ENCODE results near the gene MAST4.

Gene MAST4

DNA sequence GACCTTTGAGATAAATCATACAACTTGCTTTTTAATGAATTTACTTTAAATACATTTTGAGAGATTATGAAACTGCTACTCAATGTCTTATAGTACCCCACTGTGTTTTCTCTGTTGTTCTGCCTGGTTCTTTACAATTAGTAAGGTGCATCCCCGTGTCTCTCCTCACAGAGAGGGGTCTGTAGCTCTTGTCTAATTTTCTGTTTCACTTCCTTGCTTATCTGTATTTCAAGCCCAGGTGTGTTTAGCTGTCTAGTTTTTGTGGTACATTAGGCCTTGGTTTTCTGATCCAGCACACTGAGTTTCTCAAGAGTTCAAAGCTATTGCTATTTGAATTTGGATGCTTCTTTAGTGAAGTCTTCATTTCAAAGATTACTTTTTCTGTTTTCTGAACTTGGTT is 105.1 kb downstream of the MAST4 start:
- DNase-seq (ENCODE audit: low read depth), result no peak

DNA sequence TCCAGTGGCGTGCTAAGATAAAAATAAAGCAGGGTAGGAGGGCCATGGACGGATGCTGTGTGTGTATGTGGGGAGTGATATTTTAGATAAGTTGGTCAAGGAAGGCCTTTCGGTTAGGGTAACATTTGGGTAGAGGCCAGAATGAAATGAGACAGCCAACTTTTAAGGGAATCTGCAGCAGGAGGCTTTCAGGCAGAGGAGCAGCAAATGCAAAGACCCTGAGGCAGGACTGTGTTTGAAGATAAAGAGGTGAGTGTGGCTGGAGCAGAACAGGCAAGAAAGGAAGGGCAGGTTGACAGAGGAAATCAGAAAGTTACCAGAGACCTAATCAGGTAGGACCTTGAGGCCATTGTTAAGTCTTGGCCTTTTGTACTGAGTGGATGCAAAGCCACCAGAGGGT is 106.2 kb downstream of the MAST4 start:
- no peak for DNase-seq (ENCODE audit: low read depth)

DNA sequence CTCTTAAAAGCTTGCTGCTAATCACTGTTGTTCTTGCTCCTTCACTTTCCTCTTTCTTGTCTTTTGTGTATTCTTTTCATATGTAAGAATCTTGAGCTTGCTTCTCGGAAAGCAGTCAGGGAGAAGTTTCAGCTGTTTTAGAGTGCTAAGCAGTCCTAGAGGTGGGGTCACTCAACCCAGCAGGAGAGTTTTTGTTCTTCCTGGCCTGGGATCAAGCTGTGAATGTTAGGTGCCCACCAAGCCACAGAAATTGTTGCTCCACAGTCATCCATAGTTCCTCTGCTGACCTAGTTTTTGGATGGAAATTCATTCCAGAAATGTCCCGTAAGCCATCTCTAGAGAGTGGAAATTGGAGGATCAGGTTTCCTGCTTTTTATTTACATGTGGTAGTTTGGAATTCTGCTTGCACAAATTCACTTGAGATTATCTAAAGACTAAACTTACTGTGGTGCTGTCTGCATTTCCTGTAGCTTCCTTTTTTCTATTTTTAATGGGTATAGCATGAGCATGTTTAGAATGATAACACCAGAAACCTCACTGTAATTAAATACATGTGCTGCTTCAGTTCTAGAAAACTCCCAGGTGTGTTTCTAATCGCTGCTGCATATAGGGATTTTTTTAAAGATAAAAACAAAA is 108.7 kb downstream of the MAST4 start:
- DNase-seq (ENCODE audit: low read depth), result no peak

DNA sequence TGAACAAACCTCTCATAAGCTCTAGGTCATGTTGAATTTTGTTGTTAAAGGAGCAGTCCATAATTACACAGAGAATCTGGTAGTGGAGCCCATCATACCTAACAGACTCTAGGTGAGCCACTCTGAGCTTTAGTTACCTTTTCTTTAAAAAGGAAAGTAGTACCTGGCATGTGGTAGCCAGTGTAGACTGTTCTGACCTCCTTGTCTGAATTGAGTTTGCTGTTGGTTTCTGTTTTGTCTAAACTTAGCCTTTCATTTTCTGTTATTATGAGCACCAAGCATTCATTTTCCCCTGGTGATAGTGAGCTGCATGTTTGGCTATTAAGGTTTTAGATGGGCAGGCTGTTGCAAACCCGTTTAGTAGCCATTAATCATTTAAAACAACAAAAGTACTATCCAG is 112.2 kb downstream of the MAST4 start:
- no peak for DNase-seq (ENCODE audit: low read depth)

DNA sequence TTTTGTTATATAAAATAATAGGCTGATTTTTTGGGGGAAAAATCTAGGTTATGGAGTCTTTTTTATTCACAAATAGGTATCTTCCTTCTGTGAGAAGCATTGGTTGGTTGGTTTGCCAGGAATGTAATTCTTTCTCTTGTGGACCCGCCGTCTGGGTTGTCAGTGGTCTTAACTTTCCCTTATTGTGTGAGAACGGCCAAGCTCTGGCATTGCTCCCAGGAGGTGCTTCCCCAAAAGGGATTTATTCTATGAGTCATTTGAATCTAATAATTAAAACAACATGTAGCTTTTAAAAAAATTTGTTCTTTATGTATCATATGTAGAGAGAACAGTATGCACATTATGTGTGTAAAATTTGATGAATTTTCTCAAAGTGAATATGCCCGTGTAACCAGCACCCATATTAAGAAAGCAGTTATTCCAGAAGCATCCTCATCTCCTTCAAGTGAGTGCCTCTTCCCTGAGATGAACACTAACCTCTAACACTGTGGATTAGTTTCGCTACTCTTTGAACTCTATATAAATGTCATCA is 114.4 kb downstream of the MAST4 start:
- DNase-seq (ENCODE audit: low read depth), result peak; percentile 75

DNA sequence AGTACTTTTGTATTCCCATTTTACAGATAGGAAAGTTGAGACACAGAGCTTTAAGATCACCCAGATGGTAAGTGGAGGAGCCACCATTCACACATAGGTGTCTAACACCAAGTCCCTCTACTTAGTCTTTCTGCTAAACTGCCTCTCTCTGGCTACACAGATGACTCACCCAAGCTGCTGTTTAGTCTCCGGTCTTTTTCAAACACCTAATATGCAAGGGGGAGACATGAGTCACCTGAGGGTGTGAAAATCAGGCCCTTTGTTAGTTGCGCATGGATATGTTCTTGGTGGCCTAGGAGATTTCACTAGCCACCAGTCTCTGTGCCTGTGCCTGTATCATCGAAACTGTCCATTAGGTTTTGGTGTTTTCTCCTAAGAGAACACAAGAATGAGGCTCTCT is 117.8 kb downstream of the MAST4 start:
- DNase-seq (ENCODE audit: low read depth), result no peak

DNA sequence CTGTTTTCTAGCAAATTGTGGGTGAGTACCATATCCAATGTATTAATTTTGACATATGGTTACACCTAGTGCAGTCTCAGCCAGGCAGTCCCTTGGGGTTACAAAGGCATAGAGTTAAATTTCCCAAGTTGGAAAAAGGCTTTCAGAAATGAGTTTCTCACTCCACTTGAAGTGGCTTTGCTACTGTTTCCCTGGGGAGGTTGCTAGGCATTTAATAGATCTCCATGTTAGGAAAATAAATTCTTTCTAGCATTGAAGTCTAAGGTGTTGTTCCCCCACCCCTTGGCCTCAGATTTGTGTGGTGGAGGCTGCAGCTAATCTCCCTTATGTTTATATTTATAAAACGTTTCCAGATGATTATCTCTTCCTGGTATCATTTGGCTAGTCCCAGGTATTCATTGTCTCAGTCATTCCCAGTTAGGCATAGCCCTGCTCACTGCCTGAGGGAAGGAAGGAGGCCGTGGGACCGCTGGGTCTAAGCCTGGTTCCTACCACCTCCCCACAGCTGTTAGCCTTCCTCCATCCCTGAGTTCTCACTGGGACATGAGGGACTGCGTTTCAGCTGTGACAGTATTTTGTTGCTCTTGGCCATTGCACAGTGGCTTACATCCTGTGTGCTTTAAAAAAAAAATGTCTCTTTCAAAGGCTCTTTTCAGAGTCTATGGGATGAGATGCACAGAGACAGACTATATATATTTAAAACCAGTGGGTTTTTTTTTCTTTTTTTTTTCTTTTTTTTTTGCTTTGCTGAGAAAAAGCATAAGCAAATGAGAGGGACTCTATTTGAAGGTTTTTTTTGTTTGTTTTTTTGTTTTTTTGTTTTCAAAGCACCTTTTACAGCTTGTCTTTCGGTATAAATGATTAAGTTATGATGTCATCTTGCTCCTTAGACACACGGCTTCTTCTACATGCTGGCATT is 121.5 kb downstream of the MAST4 start:
- DNase-seq (ENCODE audit: low read depth), result no peak

DNA sequence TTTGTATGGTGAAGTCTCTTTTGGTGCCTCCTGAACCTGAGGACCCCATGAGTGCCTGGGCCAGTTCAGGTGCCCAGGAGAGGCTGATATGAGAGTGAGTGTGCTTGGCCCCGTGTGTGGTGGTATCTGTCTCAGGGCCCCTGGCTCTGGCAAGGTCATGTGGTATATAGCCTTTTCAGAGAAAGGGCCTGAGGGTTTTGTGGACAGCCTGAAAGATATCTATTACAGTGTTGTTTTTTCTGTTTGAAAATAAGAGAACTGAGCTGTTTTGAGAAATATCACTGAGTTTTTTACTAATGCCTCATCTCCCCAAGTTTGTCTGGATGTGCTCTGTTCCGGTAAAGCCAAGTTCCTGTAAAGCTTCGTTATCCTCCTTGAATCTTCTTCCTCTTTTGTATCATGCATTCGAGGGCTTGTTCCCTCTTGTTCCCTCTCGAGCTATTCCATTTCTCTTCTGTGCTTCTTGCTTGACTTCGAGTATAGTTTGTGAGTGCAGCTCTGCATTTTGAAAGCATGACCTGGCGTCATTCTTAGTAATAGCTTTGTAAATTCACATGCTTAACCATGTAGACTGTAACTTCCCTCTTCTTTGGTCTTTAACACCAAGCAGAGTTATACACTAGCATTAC is 122.3 kb downstream of the MAST4 start:
- DNase-seq (ENCODE audit: low read depth), result no peak

DNA sequence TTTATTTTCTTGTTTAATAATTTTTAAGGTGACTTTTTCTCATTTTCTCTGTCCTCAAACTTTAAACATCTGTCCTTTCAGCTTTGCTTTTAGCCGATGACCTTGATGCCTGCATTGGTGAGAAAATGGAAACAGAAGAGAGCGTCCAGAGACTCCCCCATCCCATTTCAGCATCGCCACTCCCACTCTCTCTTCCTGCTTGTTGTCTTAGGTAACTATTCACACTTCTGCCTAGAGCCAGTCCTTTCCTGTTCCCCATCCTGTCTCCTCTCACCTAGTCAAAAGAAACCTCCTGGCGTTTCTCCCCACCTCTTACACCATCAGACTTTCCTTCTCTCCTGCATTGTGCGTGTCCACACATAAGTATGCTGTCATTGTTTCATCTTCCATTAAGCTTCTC is 124.6 kb downstream of the MAST4 start:
- DNase-seq (ENCODE audit: low read depth), result no peak

DNA sequence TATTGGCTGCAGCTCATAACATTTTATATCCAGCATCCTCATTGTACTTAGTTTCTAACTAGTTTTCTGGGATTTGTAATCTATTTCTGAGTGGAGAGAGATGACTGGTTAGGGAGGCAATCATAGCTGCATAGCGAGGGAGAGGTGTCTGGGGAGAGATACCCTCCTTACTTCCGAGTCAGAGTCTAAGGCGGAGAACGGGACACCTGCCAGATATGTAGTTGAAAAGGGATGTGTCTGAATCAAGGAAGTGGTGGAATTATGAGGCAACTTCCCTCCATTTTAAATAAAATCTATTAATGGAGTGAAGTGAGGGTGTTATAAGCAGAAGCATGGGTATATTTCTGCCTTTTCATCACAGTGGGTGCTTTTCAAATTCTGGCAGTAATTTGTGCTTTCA is 126.5 kb downstream of the MAST4 start:
- DNase-seq (ENCODE audit: low read depth), result no peak

DNA sequence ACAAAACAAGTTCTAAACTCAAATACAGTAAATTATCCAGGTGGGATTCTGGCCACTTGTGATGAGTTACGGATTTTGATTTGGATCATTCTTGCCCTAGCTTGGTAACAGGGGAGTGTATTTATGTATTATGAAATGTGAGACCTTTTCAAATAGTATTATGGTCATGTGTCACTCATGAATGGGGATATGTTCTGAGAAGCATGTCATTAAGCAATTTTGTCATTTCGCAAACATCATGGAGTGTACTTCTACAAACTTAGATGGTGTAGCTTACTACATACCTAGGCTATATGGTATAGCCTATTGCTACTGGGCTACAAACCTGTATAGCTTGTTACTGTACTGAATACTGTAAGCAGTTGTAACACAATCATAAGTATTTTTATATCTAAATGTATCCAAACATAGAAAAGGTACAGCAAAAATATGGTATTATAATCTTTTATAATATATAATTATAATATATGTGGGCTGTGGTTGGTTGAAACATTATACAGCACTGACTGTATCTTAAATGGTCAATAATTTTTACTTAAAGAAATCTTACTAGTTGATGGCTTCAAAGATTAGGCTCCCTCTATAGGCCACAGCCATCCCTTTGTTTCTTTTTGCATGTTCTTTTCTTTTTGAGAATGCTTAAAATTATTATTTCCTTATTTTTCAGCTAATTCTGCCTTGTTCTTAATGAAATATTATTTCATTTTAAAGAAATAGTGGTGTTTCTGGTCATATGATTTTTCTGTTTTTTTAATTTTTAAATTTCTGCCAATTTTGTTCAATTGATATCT is 128.4 kb downstream of the MAST4 start:
- no peak for DNase-seq (ENCODE audit: low read depth)

DNA sequence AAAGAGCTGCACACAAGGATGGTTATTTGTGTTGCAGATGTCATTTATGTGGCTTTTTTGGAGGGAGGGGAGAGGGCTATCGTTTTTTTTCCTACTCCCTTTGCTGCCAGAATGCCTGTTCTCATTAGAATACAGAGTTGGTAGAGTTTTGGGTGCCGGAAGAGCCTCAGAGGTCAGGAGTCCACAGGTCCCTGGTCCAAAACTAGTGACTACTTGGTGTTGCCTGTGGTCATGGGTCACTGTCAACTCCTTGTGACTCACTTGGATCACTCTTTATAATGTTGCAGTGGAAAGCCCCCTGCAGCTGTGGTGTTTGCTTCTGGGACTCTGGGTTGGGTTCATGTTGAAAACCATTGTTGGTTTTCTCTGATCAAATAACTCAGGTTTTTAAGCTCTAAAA is 131.4 kb downstream of the MAST4 start:
- no peak for DNase-seq (ENCODE audit: low read depth)

DNA sequence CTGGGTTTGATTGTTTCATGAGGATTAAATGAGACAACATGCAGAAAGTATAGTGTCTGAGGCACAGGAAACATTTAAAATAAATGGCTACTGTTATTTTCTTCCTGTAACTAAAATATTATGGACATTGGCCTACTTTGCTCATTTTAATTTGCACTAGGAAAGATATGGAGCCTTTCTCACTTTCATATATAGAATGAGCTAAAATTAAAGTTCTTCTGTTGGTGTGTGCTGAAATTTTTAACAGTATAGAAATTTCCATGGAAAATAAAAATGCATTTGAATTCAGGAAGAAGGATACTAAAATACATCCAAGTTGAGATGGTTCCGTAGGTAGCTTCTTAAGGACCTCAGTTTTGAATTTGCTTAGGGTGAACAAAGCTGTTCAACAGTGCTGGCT is 131.9 kb downstream of the MAST4 start:
- DNase-seq (ENCODE audit: low read depth), result no peak

DNA sequence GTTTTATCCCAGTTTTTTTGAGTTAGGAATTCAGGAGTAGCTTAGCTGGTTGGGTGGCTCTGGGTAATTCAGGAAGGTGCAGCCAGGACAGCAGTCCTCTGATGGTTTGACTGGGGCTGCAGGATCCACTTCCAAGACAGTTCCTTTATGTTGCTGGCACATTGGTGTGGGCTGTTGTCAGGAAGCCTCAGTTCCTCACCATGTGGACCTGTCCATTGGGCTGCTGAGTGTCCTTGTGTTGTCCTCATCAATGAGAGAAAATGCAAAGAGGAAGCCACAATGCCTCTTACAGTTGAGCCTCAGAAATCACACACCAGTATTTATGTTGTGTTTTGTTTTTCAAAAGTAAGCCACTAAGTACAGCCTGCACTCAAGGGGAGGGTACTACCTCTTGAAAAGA is 140.9 kb downstream of the MAST4 start:
- no peak for DNase-seq (ENCODE audit: low read depth)

DNA sequence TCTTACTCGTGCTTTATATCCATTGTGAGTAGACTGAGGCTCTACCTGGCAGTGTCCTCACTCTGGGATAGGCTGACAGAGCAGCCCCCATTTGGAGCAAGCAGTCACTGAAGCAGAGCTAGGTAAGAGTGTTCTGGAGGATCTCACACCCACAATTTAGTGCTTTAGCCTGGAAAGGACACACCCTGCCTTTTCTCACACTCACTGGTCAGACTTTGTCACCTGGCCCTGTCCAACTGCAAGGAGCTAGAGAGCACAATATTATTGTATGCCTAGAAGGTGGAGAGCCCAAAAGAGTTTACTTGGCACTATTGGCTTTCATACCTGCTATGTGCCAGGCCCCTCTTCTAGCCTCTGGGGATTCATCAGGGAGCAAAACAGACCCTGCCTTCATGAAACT is 141.9 kb downstream of the MAST4 start:
- DNase-seq (ENCODE audit: low read depth), result no peak

DNA sequence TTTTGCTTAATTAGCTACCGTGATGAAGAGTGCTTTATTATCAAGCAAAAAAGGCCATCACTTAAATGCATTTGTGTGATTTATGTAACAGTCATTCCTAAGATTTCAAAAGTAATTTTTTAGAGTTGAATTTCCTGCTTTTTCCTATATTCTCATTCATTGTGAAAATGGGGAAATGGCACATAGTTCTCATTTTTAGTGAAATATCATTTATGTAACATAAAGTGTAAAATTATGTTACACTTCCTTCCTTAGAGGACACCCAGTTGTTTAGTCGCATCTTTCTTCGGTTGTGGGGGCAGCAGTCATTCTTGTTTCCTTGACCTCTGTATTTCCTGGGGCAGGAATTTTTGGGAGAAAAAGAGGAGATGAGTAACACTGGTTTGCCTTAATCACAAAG is 142.8 kb downstream of the MAST4 start:
- DNase-seq (ENCODE audit: low read depth), result no peak

DNA sequence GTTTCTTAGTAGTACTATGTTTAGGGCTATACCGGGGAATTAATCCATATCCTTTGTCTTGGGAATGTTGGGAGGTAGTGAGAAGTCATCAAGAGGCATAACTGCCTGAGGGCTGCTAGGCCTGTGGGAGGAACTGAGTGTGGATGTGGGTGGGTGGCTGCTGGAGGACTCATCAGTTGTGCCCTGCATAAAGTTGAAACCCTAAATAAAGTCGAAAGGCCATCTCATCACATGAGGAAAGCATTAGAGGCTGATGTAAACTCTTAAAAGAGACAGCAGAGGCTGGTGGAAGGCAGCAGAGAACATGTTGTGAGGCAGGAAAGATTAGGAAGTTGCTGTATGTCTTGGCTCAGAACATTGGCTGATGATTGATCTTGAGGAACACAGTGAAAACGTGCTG is 143.8 kb downstream of the MAST4 start:
- no peak for DNase-seq (ENCODE audit: low read depth)

DNA sequence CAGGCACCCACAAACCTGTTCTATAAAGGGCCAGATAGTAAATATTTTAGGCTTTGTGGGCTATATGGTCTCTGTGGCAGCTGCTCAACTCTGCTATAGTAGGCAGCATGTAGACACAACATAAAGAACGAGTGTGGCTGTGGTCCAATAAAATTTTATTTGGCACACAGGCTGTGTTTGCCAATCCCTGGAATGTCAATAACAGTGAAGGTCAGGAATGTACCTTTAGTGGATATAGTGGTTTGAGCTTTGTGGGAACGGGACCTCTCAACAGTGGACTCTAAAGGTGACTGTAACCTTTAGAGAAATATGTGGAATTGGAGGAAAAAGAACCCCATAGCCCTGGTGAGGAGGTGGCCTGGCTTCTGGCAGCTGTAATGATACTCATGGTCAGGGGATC is 145.2 kb downstream of the MAST4 start:
- no peak for DNase-seq (ENCODE audit: low read depth)

DNA sequence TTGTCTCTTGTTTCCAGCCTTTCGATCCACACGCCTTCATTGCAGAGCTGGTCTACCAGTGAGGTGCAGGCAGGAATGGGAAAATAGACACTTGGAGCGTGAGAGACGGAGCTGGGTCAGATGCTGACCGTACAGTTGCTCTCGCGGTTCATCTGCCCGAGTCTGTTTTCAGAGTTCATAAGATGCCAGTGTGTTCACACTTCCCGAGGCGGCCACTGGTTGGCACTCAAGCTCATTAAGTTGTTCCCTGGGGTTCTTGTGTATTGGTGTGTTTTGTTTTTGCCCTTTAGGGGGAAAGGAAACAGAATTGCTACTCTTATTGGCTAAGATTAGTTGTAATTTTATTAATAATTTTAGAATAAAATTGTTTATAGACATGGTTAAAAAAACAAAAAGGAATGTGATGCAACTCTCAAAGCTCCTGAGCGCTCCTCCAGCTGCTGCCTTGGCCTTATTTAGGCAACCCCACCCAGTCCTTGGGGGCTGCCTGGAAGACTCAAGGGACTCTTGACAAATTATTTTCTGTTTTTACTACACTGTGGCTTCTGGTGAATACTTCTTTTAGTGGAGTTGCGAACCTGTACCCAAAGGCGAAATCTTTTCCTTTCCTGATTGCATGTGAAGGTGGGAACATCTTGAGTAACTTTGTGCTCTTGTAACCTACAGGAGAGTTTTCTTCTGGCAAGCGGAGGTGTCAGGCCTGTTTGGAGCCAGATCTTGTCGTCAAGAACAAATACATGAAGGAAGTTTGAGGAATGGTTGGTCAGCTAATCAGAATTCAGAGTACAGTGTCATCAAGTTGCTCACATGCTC is 146.1 kb downstream of the MAST4 start:
- DNase-seq (ENCODE audit: low read depth), result no peak

DNA sequence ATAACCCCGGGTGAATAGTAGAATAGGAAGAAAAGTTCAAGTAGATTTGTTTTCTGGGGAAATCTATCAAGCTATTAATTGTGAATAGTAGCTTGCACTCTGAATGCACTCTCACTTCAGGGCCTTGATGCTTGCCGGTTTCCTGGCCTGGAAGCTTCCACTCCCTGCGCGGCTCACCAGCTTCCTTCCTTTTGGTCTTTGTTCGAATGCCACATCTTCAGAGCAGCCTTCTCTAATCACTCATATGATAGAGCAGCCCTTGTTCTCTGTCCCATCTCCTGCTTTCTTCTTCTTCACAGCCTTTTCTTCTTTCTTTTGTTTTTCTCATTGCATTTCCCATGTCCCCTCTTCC is 146.7 kb downstream of the MAST4 start:
- DNase-seq (ENCODE audit: low read depth), result no peak

DNA sequence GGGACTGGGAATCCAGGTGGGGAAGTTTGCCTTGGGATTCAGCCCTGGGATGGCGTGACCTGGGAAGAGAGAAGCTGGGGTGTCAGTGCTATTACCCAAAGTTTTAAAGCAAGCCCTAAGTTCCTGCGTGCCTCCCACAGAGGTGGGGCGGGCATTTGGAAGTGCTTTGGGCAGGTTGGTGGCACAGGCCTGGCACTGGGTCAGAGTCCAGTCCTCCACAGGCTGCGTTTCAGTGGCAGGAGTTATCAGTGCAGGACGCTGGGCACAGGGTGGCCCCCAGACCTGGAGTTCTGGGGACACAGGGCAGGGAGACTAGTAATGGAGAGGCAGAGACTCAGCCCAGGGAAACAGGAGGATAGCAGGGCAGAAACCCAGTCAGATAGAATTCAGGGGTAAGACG is 147.2 kb downstream of the MAST4 start:
- no peak for DNase-seq (ENCODE audit: low read depth)

All from fibroblast of the conjunctiva (primary cell).